GM23338 (cell line): ENCODE measurements around the gene TRIO. TPM values are rescaled to one million over a fixed set of nuclear protein-coding genes. Genes with fewer than 3 reads are reported as not detected.

Source experiments
- ATAC-seq: fragments of 200-7000 bp; cut with Tn5 transposase; 3 replicates; pipeline ENCODE4 v1.9.1; 2020
- DNase-seq: peaks from one replicate; pipeline ENCODE4 v3.0.0-alpha.2; 2015; ENCODE audit warnings: low spot score
- H2AFZ ChIP-seq: fragments of 200-600 bp; sonication (generic); 2 replicates; pipeline ENCODE4 v1.8.0; 2016; ENCODE audit warnings: antibody characterized with exemption, mild to moderate bottlenecking, moderate library complexity
- H3F3A ChIP-seq: fragments of 200-600 bp; sonication (generic); replicated peaks from 2 replicates; pipeline ENCODE4 v1.8.0; 2017; ENCODE audit warnings: antibody characterized with exemption, mixed run types, low read depth
- H3K27ac ChIP-seq: fragments of 200-600 bp; sonication (generic); 2 replicates; pipeline ENCODE4 v1.6.1; 2016; ENCODE audit warnings: low read depth
- H3K27me3 ChIP-seq: fragments of 200-600 bp; sonication (generic); 2 replicates; pipeline ENCODE4 v1.8.0; 2016; ENCODE audit warnings: mild to moderate bottlenecking, mixed run types, moderate library complexity; ENCODE audit not compliant: insufficient read depth
- H3K36me3 ChIP-seq: fragments of 200-600 bp; sonication (generic); 2 replicates; pipeline ENCODE4 v1.8.0; 2016; ENCODE audit warnings: mild to moderate bottlenecking; ENCODE audit not compliant: insufficient read depth
- H3K4me1 ChIP-seq: fragments of 200-600 bp; sonication (generic); 2 replicates; pipeline ENCODE4 v1.8.0; 2016; ENCODE audit warnings: mild to moderate bottlenecking, moderate library complexity; ENCODE audit not compliant: insufficient read depth
- H3K4me2 ChIP-seq: fragments of 200-600 bp; sonication (generic); 2 replicates; pipeline ENCODE4 v1.7.1; 2017; ENCODE audit warnings: mixed run types
- H3K4me3 ChIP-seq: fragments of 200-600 bp; sonication (generic); 2 replicates; pipeline ENCODE4 v1.6.1; 2016; ENCODE audit warnings: mixed run types
- H3K79me2 ChIP-seq: fragments of 200-600 bp; sonication (generic); replicated peaks from 2 replicates; pipeline ENCODE4 v1.8.0; 2017; ENCODE audit warnings: mild to moderate bottlenecking; ENCODE audit not compliant: insufficient read depth
- H3K9me2 ChIP-seq: fragments of 200-600 bp; sonication (generic); 2 replicates; pipeline ENCODE4 v1.8.0; 2017; ENCODE audit not compliant: insufficient read depth
- H4K20me1 ChIP-seq: fragments of 200-600 bp; sonication (generic); replicated peaks from 2 replicates; pipeline ENCODE4 v1.8.0; 2017; ENCODE audit warnings: mild to moderate bottlenecking; ENCODE audit not compliant: insufficient read depth
- H3K27ac Mint-ChIP-seq: 2 replicates; pipeline ENCODE4 v1.8.0; 2020; ENCODE audit warnings: inconsistent platforms, mild to moderate bottlenecking, moderate library complexity, mixed read lengths
- H3K27me3 Mint-ChIP-seq: 3 replicates; pipeline ENCODE4 v1.8.0; 2022; ENCODE audit warnings: low read depth, mild to moderate bottlenecking, moderate library complexity, mixed read lengths, inconsistent platforms; ENCODE audit not compliant: insufficient read depth, poor library complexity
- H3K36me3 Mint-ChIP-seq: 3 replicates; pipeline ENCODE4 v1.8.0; 2021; ENCODE audit warnings: low read depth, mild to moderate bottlenecking, inconsistent platforms, moderate library complexity, mixed read lengths
- H3K4me1 Mint-ChIP-seq: 3 replicates; pipeline ENCODE4 v1.8.0; 2020; ENCODE audit warnings: mild to moderate bottlenecking, inconsistent platforms, mixed read lengths
- H3K4me3 Mint-ChIP-seq: 3 replicates; pipeline ENCODE4 v1.8.0; 2021; ENCODE audit warnings: moderate library complexity, mild to moderate bottlenecking, inconsistent platforms, mixed read lengths
- H3K9me3 Mint-ChIP-seq: 3 replicates; pipeline ENCODE4 v1.8.0; 2020; ENCODE audit warnings: moderate library complexity, mild to moderate bottlenecking, inconsistent platforms, mixed read lengths
- CREB1 ChIP-seq: fragments of 250-450 bp; sonication (Bioruptor Pico); IDR thresholded peaks from 2 replicates; pipeline ENCODE4 v1.5.0; 2020; ENCODE audit warnings: low read depth, mild to moderate bottlenecking, moderate library complexity
- EZH2 ChIP-seq: fragments of 200-600 bp; sonication (generic); IDR thresholded peaks from one replicate; pipeline ENCODE4 v1.8.0; 2017; ENCODE audit warnings: antibody characterized with exemption, mild to moderate bottlenecking, low read depth; ENCODE audit not compliant: unreplicated experiment
- EZH2phosphoT487 ChIP-seq: fragments of 200-600 bp; sonication (generic); IDR thresholded peaks from one replicate; pipeline ENCODE4 v1.8.1; 2018; ENCODE audit warnings: antibody characterized with exemption; ENCODE audit not compliant: unreplicated experiment
- JUNB ChIP-seq: IDR thresholded peaks from one replicate; pipeline ENCODE4 v1.6.1; 2016; ENCODE audit warnings: antibody characterized with exemption; ENCODE audit not compliant: unreplicated experiment
- NANOG ChIP-seq: IDR thresholded peaks from 2 replicates; pipeline ENCODE4 v1.6.1; 2016; ENCODE audit warnings: antibody characterized with exemption, borderline replicate concordance
- POLR2AphosphoS5 ChIP-seq: IDR thresholded peaks from 2 replicates; pipeline ENCODE4 v1.6.1; 2016; ENCODE audit warnings: antibody characterized with exemption, low read depth
- STAT1 ChIP-seq: IDR thresholded peaks from one replicate; pipeline ENCODE4 v1.6.1; 2016; ENCODE audit warnings: antibody characterized with exemption; ENCODE audit not compliant: unreplicated experiment
- ZNF114 ChIP-seq: fragments of 250-450 bp; sonication (Bioruptor Pico); IDR thresholded peaks from 2 replicates; pipeline ENCODE4 v1.5.0; 2020; ENCODE audit warnings: mild to moderate bottlenecking, moderate library complexity
- ZNF331 ChIP-seq: fragments of 250-450 bp; sonication (Bioruptor Pico); IDR thresholded peaks from 2 replicates; pipeline ENCODE4 v1.5.0; 2020; ENCODE audit warnings: low read depth, mild to moderate bottlenecking, moderate library complexity
- polyA plus RNA-seq: library from polyadenylated mRNA; unstranded; fragments of >200 nt; fragmentation: Nextera tagmentation; extraction: Ambion mirVana; gene quantifications from 2 replicates; pipeline ENCODE4 v1.2.1, GENCODE V29; 2016
- total RNA-seq: library from RNA; depleted of rRNA; stranded (reverse); fragments of >200 nt; shearing (Covaris generic); gene quantifications from 2 replicates; pipeline ENCODE4 v1.2.3, GENCODE V29; 2014
- TF ChIP-seq, protein P1 (sequence below): IDR thresholded peaks from one replicate; pipeline ENCODE4 v1.6.1; 2018; ENCODE audit warnings: antibody characterized with exemption; ENCODE audit not compliant: unreplicated experiment
- TF ChIP-seq, protein P2 (sequence below): fragments of 250-450 bp; sonication (Bioruptor Pico); IDR thresholded peaks from 2 replicates; pipeline ENCODE4 v1.5.0; 2020; ENCODE audit warnings: mild to moderate bottlenecking, moderate library complexity
- TF ChIP-seq, protein P3 (sequence below): IDR thresholded peaks from 2 replicates; pipeline ENCODE4 v1.6.1; 2016; ENCODE audit warnings: antibody characterized with exemption
- TF ChIP-seq, protein P4 (sequence below), 2 experiments: fragments of 200-600 bp in 1 of 2; sonication (generic) in 1 of 2; conservative IDR thresholded peaks; 2 replicates each; pipeline versions ENCODE4 v1.5.1 to v1.6.1; 2016 to 2017; ENCODE audit warnings: antibody characterized with exemption in 2 of 2, low read depth in 2 of 2, mild to moderate bottlenecking in 2 of 2, moderate library complexity in 1 of 2

The TRIO gene
- total and polyA plus RNA-seq, 2 experiments from 2014 or later = 13.8 to 113 TPM

DNA sequence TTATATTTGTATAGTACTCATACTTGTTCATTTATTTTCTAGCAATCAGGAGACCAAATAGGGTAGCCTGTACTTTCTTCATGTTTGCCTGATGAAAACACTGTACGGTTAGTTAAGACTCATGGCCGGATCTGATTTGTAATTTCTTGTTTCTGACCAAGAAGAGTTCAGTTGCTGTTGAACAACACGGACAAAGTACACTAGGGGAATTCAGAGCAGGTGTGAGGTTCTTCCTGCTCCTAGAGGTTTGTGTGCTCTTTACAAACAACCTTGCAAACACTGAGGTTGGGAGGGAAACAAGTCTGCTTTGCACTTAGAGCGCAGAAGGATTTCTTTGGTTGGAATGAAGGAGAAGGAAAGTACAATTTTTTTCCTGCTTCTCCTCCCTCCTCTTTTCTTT lies 69.7 kb downstream of the TRIO start:
- Mint-ChIP-seq H3K27ac (no peak overlapping the region), H3K9me3 (no peaks in the 10 kb centered on the region), H3K4me3 (no peak overlapping the region), H3K4me1 (peaks cover 54% of the 10 kb centered on the region), H3K27me3 (peaks cover 4% of the 10 kb centered on the region), H3K36me3 (no peaks in the 10 kb centered on the region)
- ATAC-seq (no peak), DNase-seq (no peak)
- Histone ChIP-seq H3K4me1 (peaks cover 62% of the 10 kb centered on the region), H4K20me1 (peaks cover 40% of the 10 kb centered on the region), H3K9me2 (no peaks in the 10 kb centered on the region), H3K36me3 (no peaks in the 10 kb centered on the region), H3K79me2 (peaks cover 99% of the 10 kb centered on the region), H3K4me3 (no peak overlapping the region), H2AFZ (no peak overlapping the region), H3K27ac (no peak overlapping the region), H3K27me3 (no peaks in the 10 kb centered on the region), H3F3A (no peaks in the 10 kb centered on the region), H3K4me2 (no peak overlapping the region)
- TF ChIP-seq STAT1 (no peak), POLR2AphosphoS5 (no peak), NANOG (no peak), ZNF114 (CRISPR knock-in tag) (no peak), CREB1 (no peak), JUNB (no peak), ZNF331 (CRISPR knock-in tag) (no peak), EZH2 (no peak), EZH2phosphoT487 (no peak)
- TF ChIP-seq, protein P1, sequence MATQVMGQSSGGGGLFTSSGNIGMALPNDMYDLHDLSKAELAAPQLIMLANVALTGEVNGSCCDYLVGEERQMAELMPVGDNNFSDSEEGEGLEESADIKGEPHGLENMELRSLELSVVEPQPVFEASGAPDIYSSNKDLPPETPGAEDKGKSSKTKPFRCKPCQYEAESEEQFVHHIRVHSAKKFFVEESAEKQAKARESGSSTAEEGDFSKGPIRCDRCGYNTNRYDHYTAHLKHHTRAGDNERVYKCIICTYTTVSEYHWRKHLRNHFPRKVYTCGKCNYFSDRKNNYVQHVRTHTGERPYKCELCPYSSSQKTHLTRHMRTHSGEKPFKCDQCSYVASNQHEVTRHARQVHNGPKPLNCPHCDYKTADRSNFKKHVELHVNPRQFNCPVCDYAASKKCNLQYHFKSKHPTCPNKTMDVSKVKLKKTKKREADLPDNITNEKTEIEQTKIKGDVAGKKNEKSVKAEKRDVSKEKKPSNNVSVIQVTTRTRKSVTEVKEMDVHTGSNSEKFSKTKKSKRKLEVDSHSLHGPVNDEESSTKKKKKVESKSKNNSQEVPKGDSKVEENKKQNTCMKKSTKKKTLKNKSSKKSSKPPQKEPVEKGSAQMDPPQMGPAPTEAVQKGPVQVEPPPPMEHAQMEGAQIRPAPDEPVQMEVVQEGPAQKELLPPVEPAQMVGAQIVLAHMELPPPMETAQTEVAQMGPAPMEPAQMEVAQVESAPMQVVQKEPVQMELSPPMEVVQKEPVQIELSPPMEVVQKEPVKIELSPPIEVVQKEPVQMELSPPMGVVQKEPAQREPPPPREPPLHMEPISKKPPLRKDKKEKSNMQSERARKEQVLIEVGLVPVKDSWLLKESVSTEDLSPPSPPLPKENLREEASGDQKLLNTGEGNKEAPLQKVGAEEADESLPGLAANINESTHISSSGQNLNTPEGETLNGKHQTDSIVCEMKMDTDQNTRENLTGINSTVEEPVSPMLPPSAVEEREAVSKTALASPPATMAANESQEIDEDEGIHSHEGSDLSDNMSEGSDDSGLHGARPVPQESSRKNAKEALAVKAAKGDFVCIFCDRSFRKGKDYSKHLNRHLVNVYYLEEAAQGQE = no peak
- TF ChIP-seq, protein P2, sequence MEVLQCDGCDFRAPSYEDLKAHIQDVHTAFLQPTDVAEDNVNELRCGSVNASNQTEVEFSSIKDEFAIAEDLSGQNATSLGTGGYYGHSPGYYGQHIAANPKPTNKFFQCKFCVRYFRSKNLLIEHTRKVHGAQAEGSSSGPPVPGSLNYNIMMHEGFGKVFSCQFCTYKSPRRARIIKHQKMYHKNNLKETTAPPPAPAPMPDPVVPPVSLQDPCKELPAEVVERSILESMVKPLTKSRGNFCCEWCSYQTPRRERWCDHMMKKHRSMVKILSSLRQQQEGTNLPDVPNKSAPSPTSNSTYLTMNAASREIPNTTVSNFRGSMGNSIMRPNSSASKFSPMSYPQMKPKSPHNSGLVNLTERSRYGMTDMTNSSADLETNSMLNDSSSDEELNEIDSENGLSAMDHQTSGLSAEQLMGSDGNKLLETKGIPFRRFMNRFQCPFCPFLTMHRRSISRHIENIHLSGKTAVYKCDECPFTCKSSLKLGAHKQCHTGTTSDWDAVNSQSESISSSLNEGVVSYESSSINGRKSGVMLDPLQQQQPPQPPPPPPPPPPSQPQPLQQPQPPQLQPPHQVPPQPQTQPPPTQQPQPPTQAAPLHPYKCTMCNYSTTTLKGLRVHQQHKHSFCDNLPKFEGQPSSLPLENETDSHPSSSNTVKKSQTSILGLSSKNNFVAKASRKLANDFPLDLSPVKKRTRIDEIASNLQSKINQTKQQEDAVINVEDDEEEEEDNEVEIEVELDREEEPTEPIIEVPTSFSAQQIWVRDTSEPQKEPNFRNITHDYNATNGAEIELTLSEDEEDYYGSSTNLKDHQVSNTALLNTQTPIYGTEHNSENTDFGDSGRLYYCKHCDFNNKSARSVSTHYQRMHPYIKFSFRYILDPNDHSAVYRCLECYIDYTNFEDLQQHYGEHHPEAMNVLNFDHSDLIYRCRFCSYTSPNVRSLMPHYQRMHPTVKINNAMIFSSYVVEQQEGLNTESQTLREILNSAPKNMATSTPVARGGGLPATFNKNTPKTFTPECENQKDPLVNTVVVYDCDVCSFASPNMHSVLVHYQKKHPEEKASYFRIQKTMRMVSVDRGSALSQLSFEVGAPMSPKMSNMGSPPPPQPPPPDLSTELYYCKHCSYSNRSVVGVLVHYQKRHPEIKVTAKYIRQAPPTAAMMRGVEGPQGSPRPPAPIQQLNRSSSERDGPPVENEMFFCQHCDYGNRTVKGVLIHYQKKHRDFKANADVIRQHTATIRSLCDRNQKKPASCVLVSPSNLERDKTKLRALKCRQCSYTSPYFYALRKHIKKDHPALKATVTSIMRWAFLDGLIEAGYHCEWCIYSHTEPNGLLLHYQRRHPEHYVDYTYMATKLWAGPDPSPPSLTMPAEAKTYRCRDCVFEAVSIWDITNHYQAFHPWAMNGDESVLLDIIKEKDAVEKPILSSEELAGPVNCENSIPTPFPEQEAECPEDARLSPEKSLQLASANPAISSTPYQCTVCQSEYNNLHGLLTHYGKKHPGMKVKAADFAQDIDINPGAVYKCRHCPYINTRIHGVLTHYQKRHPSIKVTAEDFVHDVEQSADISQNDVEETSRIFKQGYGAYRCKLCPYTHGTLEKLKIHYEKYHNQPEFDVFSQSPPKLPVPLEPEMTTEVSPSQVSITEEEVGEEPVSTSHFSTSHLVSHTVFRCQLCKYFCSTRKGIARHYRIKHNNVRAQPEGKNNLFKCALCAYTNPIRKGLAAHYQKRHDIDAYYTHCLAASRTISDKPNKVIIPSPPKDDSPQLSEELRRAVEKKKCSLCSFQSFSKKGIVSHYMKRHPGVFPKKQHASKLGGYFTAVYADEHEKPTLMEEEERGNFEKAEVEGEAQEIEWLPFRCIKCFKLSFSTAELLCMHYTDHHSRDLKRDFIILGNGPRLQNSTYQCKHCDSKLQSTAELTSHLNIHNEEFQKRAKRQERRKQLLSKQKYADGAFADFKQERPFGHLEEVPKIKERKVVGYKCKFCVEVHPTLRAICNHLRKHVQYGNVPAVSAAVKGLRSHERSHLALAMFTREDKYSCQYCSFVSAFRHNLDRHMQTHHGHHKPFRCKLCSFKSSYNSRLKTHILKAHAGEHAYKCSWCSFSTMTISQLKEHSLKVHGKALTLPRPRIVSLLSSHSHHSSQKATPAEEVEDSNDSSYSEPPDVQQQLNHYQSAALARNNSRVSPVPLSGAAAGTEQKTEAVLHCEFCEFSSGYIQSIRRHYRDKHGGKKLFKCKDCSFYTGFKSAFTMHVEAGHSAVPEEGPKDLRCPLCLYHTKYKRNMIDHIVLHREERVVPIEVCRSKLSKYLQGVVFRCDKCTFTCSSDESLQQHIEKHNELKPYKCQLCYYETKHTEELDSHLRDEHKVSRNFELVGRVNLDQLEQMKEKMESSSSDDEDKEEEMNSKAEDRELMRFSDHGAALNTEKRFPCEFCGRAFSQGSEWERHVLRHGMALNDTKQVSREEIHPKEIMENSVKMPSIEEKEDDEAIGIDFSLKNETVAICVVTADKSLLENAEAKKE = no peak
- TF ChIP-seq, protein P3, sequence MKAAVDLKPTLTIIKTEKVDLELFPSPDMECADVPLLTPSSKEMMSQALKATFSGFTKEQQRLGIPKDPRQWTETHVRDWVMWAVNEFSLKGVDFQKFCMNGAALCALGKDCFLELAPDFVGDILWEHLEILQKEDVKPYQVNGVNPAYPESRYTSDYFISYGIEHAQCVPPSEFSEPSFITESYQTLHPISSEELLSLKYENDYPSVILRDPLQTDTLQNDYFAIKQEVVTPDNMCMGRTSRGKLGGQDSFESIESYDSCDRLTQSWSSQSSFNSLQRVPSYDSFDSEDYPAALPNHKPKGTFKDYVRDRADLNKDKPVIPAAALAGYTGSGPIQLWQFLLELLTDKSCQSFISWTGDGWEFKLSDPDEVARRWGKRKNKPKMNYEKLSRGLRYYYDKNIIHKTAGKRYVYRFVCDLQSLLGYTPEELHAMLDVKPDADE = no peak
- TF ChIP-seq, protein P4, sequence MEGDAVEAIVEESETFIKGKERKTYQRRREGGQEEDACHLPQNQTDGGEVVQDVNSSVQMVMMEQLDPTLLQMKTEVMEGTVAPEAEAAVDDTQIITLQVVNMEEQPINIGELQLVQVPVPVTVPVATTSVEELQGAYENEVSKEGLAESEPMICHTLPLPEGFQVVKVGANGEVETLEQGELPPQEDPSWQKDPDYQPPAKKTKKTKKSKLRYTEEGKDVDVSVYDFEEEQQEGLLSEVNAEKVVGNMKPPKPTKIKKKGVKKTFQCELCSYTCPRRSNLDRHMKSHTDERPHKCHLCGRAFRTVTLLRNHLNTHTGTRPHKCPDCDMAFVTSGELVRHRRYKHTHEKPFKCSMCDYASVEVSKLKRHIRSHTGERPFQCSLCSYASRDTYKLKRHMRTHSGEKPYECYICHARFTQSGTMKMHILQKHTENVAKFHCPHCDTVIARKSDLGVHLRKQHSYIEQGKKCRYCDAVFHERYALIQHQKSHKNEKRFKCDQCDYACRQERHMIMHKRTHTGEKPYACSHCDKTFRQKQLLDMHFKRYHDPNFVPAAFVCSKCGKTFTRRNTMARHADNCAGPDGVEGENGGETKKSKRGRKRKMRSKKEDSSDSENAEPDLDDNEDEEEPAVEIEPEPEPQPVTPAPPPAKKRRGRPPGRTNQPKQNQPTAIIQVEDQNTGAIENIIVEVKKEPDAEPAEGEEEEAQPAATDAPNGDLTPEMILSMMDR (conservative IDR thresholded peaks at IDR 0.05; ENCODE audit: low read depth in 2 of 2) = no peak
